Measurements from ENCODE around the gene ARHGAP20. TPM values are rescaled to one million over a fixed set of nuclear protein-coding genes. Genes with fewer than 3 reads are reported as not detected.

The ARHGAP20 gene
- total and polyA plus RNA-seq, 2 donors (not counting 1 experiment from before 2014, with no cell fraction given): 9.4 to 18.1 TPM

- Histone ChIP-seq H3K27ac (ENCODE audit: insufficient read depth, low read length) (no peak overlapping the region), H3K4me2 (ENCODE audit: extremely low read depth, insufficient read depth, low read length) (no peak overlapping the region), H3K4me1 (ENCODE audit: control insufficient read depth, extremely low read depth, insufficient read depth, low read length) (no peaks in the 10 kb centered on the region), H3K79me2 (ENCODE audit: control insufficient read depth, insufficient read depth, low read length) (no peaks in the 10 kb centered on the region), H3K36me3 (ENCODE audit: control insufficient read depth, insufficient read depth, low read length) (no peaks in the 10 kb centered on the region), H3K9ac (ENCODE audit: insufficient read depth, low read length) (no peak overlapping the region), H3K9me3 (ENCODE audit: control insufficient read depth, insufficient read depth, low read depth, low read length) (no peaks in the 10 kb centered on the region), H3K27me3 (ENCODE audit: control insufficient read depth, insufficient read depth, low read length) (no peaks in the 10 kb centered on the region), H2AFZ (ENCODE audit: low read length) (no peak overlapping the region), H4K20me1 (ENCODE audit: control insufficient read depth, extremely low read depth, insufficient read depth, low read length) (peaks cover 2% of the 10 kb centered on the region), H3K4me3 (replicated peaks in 1 of 4; ENCODE audit: control extremely low read depth in 1 of 4, insufficient read depth in 1 of 4, low read depth in 3 of 4, low read length in 4 of 4) (no peak overlapping the region)
- TF ChIP-seq CTCF (conservative IDR thresholded peaks at IDR 0.05 in 1 of 2, IDR thresholded peaks at IDR 0.05 in 1 of 2; ENCODE audit: low read depth in 1 of 2, low read length in 2 of 2) (no peak), EZH2 (IDR thresholded peaks at IDR 0.05; ENCODE audit: low read length, missing control alignments) (no peak)
- DNase-seq (ENCODE audit: low read depth in 2 of 2): peak in 1 of 2 donors; percentile 4
Measured at GRCh38 chr11:110654456-110654855, 57.8 kb downstream of the ARHGAP20 start.

- Histone ChIP-seq H4K20me1 (ENCODE audit: control insufficient read depth, extremely low read depth, insufficient read depth, low read length) (no peaks in the 10 kb centered on the region), H3K4me1 (ENCODE audit: control insufficient read depth, extremely low read depth, insufficient read depth, low read length) (no peaks in the 10 kb centered on the region), H3K79me2 (ENCODE audit: control insufficient read depth, insufficient read depth, low read length) (no peaks in the 10 kb centered on the region), H3K4me2 (ENCODE audit: extremely low read depth, insufficient read depth, low read length) (no peak overlapping the region), H3K27me3 (ENCODE audit: control insufficient read depth, insufficient read depth, low read length) (no peaks in the 10 kb centered on the region), H3K36me3 (ENCODE audit: control insufficient read depth, insufficient read depth, low read length) (no peaks in the 10 kb centered on the region), H3K9me3 (ENCODE audit: control insufficient read depth, insufficient read depth, low read depth, low read length) (no peaks in the 10 kb centered on the region), H3K4me3 (replicated peaks in 1 of 4; ENCODE audit: control extremely low read depth in 1 of 4, insufficient read depth in 1 of 4, low read depth in 3 of 4, low read length in 4 of 4) (no peak overlapping the region), H3K9ac (ENCODE audit: insufficient read depth, low read length) (no peak overlapping the region), H3K27ac (ENCODE audit: insufficient read depth, low read length) (no peak overlapping the region), H2AFZ (ENCODE audit: low read length) (no peak overlapping the region)
- TF ChIP-seq CTCF (conservative IDR thresholded peaks at IDR 0.05 in 1 of 2, IDR thresholded peaks at IDR 0.05 in 1 of 2; ENCODE audit: low read depth in 1 of 2, low read length in 2 of 2) (no peak), EZH2 (IDR thresholded peaks at IDR 0.05; ENCODE audit: low read length, missing control alignments) (no peak)
- no peak for DNase-seq (ENCODE audit: low read depth in 2 of 2)
Measured at GRCh38 chr11:110645253-110645652, 67.0 kb downstream of the ARHGAP20 start.

GRCh38 chr11:110634370-110634769, 77.9 kb downstream of the ARHGAP20 start:
- Histone ChIP-seq H3K4me1 (ENCODE audit: control insufficient read depth, extremely low read depth, insufficient read depth, low read length) (no peaks in the 10 kb centered on the region), H3K36me3 (ENCODE audit: control insufficient read depth, insufficient read depth, low read length) (no peaks in the 10 kb centered on the region), H3K9me3 (ENCODE audit: control insufficient read depth, insufficient read depth, low read depth, low read length) (no peaks in the 10 kb centered on the region), H3K79me2 (ENCODE audit: control insufficient read depth, insufficient read depth, low read length) (no peaks in the 10 kb centered on the region), H3K4me2 (ENCODE audit: extremely low read depth, insufficient read depth, low read length) (no peak overlapping the region), H2AFZ (ENCODE audit: low read length) (no peak overlapping the region), H3K27me3 (ENCODE audit: control insufficient read depth, insufficient read depth, low read length) (no peaks in the 10 kb centered on the region), H3K9ac (ENCODE audit: insufficient read depth, low read length) (no peak overlapping the region), H3K27ac (ENCODE audit: insufficient read depth, low read length) (no peak overlapping the region), H4K20me1 (ENCODE audit: control insufficient read depth, extremely low read depth, insufficient read depth, low read length) (no peaks in the 10 kb centered on the region), H3K4me3 (replicated peaks in 1 of 4; ENCODE audit: control extremely low read depth in 1 of 4, insufficient read depth in 1 of 4, low read depth in 3 of 4, low read length in 4 of 4) (no peak overlapping the region)
- TF ChIP-seq EZH2 (IDR thresholded peaks at IDR 0.05; ENCODE audit: low read length, missing control alignments) (no peak), CTCF (conservative IDR thresholded peaks at IDR 0.05 in 1 of 2, IDR thresholded peaks at IDR 0.05 in 1 of 2; ENCODE audit: low read depth in 1 of 2, low read length in 2 of 2) (no peak)
- DNase-seq (ENCODE audit: low read depth in 2 of 2): no peak

Measured in fibroblast of lung (primary cell).